ENCODE measurements around the gene KRT4.

The KRT4 gene

DNA sequence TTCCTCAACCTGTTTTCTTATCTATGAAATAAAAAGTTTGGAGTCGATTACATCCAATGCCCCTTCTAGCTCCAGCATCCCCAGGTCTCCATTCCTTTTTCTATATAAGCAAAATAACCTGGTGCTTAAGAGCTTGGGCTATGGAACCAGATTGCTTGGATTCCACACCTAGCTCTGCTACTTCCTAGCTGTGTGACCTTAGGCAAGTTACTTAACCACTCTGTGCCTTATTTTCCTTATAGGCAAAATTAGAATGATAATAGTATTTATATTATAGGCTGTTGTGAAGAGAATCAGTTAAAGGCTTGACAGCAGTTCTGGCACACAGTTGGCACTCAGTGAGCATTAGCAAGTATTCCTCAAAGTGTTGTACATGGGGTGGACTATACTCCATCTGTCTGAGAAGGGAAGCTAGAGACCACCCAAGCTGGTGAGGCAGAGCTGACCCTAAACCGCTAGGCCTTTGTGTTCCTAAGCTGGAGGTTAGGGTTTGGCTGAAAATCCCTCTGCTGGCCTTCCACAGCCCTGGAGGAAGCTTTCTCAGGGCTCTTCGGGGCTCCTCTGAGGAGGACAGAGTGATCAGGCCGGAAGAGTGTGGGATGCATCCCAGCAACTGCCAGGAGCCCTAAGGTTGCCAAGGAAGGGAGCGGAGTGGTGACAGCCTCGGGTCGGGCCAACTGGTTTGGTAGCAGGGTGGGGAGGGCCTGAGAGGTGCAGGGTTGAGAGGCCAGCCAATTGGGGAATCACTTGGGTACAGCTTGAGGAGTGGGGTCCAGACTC is 6.0 kb upstream of the KRT4 start:
- no peak for ATAC-seq
- Mint-ChIP-seq H3K9me3 (no peaks in the 10 kb centered on the region), H3K4me3 (no peak overlapping the region), H3K27me3 (peaks cover 59% of the 10 kb centered on the region), H3K36me3 (no peaks in the 10 kb centered on the region), H3K27ac (no peak overlapping the region), H3K4me1 (no peaks in the 10 kb centered on the region)

DNA sequence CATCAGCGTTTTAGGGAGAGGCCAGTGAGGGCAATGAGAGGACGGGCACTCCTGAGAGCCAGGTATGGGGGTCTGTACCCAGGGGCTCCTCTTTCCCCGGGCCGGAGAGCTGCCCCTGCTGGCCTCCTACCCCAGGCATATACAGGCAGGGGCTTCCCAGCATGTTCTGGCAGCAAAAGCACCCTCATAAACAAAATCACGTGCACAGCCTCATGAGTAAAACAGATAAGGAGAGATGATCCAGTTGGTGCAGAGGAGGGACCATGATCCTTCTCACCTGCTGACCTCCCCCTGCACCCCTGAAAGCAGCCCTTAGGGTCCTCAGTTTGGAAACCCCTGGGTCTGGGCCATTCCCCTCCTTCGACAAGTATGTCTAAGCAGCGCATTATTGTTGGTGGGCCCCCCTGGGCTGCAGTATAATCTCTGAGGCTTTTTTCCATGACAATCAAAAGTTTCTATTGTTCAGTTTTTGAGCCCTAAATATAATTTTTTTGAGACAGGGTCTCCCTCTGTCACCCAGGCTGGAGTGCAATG is 5.0 kb upstream of the KRT4 start:
- Mint-ChIP-seq H3K27ac (no peak overlapping the region), H3K4me3 (no peak overlapping the region), H3K4me1 (no peaks in the 10 kb centered on the region), H3K9me3 (no peaks in the 10 kb centered on the region), H3K36me3 (no peaks in the 10 kb centered on the region), H3K27me3 (peaks cover 66% of the 10 kb centered on the region)
- no peak for ATAC-seq

GRCh38 chr12:52818388-52818787 is 4.5 kb upstream of the KRT4 start:
- no peak overlapping the region for H3K27ac Mint-ChIP-seq
- ATAC-seq = no peak
- no peaks in the 10 kb centered on the region for H3K4me1 Mint-ChIP-seq
- H3K36me3 Mint-ChIP-seq = no peaks in the 10 kb centered on the region
- H3K4me3 Mint-ChIP-seq = no peak overlapping the region
- no peaks in the 10 kb centered on the region for H3K9me3 Mint-ChIP-seq
- H3K27me3 Mint-ChIP-seq = peaks cover 61% of the 10 kb centered on the region

DNA sequence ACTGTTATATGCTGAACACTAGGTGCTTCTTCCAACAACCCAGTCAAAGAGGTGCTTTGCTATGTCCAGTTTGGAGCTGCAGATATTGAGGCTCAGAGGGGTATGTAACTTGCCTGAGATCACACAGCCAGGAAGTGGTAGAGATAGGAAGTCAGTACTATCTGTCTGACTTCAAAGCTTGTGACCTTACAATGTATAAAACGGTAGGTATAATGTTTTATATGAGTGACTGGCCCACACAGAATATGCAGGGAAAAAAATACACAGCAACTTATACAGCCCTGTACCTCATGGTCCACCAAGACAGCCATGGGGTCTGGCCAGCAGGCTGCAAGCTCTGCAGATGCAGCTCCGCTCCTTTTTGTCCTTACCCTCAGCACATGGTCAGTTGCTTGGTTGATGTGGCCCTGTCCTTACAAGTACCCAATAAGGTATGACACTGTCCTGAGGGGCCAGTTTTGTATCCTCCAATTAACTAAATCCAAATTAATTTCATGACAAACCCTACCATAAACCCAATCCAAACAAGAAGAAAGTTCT is 3.9 kb upstream of the KRT4 start:
- H3K27me3 Mint-ChIP-seq = peaks cover 55% of the 10 kb centered on the region

GRCh38 chr12:52817003-52817698 is 3.2 kb upstream of the KRT4 start:
- no peak for ATAC-seq
- no peaks in the 10 kb centered on the region for H3K4me1 Mint-ChIP-seq
- H3K36me3 Mint-ChIP-seq = no peaks in the 10 kb centered on the region
- H3K4me3 Mint-ChIP-seq = no peak overlapping the region
- no peak overlapping the region for H3K27ac Mint-ChIP-seq
- peaks cover 52% of the 10 kb centered on the region for H3K27me3 Mint-ChIP-seq
- H3K9me3 Mint-ChIP-seq = no peaks in the 10 kb centered on the region

More for the DNA sequence above, 3.9 kb upstream of the KRT4 start:
- H3K36me3 Mint-ChIP-seq = no peaks in the 10 kb centered on the region
- H3K9me3 Mint-ChIP-seq = no peaks in the 10 kb centered on the region
- ATAC-seq = no peak
- no peak overlapping the region for H3K27ac Mint-ChIP-seq
- H3K4me3 Mint-ChIP-seq = no peak overlapping the region
- no peaks in the 10 kb centered on the region for H3K4me1 Mint-ChIP-seq

GRCh38 chr12:52815676-52816588 is 2.0 kb upstream of the KRT4 start:
- no peak for ATAC-seq
- Mint-ChIP-seq H3K4me3 (no peak overlapping the region), H3K27me3 (peaks cover 49% of the 10 kb centered on the region), H3K36me3 (no peaks in the 10 kb centered on the region), H3K4me1 (no peaks in the 10 kb centered on the region), H3K9me3 (no peaks in the 10 kb centered on the region), H3K27ac (no peak overlapping the region)

DNA sequence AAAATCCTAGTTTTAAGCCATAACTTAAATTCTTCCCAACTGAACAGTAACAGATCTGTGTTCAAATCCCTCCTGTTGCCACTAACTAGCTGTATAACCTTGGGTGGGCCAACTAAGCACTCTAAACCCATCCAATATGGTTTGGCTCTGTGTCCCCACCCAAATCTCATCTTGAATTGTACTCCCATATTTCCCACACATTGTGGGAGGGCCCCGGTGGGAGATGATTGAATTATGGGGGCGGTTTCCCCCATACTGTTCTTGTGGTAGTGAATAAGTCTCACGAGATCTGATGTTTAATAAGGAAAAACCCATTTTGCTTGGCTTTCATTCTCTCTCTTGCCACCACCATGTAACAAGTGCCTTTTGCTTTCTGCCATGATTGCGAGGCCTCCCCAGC is 1.2 kb upstream of the KRT4 start:
- Mint-ChIP-seq H3K27me3 (peaks cover 42% of the 10 kb centered on the region), H3K27ac (no peak overlapping the region), H3K36me3 (no peaks in the 10 kb centered on the region), H3K4me3 (no peak overlapping the region), H3K9me3 (no peaks in the 10 kb centered on the region), H3K4me1 (no peaks in the 10 kb centered on the region)
- ATAC-seq = no peak

DNA sequence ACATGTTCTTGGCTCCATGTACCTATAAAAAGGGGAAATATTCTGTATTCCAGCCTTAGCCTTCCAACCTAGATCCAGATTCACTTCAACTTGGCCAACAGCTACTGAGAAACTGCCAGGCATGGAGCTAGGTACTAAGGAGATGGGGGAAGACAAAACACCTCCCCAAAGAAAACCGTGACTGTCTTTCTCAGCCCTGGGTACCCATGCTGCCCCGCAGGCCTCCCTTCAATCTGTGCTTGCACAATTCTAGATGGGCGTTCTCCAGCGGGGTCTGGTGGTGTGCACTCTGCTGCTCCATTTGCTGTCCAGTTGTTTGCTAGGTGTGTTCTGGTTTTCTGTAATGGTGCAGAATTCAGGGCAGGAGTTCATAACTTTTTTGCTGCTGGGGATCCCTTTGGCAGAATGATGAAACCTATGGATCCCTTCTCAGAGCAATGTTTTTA is 817 bp upstream of the KRT4 start:
- H3K4me3 Mint-ChIP-seq = no peak overlapping the region
- no peak overlapping the region for H3K27ac Mint-ChIP-seq
- H3K27me3 Mint-ChIP-seq = peaks cover 37% of the 10 kb centered on the region
- H3K9me3 Mint-ChIP-seq = no peaks in the 10 kb centered on the region
- no peaks in the 10 kb centered on the region for H3K4me1 Mint-ChIP-seq
- no peak for ATAC-seq
- H3K36me3 Mint-ChIP-seq = no peaks in the 10 kb centered on the region

- Mint-ChIP-seq H3K4me1 (no peaks in the 10 kb centered on the region), H3K27ac (no peak overlapping the region), H3K4me3 (no peak overlapping the region), H3K9me3 (no peaks in the 10 kb centered on the region), H3K36me3 (no peaks in the 10 kb centered on the region), H3K27me3 (peaks cover 35% of the 10 kb centered on the region)
- no peak for ATAC-seq
These were observed 605 bp downstream of the KRT4 start for GRCh38 chr12:52813203-52813819.

- Mint-ChIP-seq H3K36me3 (no peaks in the 10 kb centered on the region), H3K27ac (no peak overlapping the region), H3K4me1 (no peaks in the 10 kb centered on the region), H3K27me3 (peaks cover 35% of the 10 kb centered on the region), H3K9me3 (no peaks in the 10 kb centered on the region), H3K4me3 (no peak overlapping the region)
- peak; percentile 25 for ATAC-seq
These were observed 1.2 kb downstream of the KRT4 start for GRCh38 chr12:52812749-52813148.

- no peaks in the 10 kb centered on the region for H3K36me3 Mint-ChIP-seq
- ATAC-seq = no peak
- no peaks in the 10 kb centered on the region for H3K4me1 Mint-ChIP-seq
- H3K27me3 Mint-ChIP-seq = peaks cover 35% of the 10 kb centered on the region
- H3K4me3 Mint-ChIP-seq = no peak overlapping the region
- H3K9me3 Mint-ChIP-seq = no peaks in the 10 kb centered on the region
- H3K27ac Mint-ChIP-seq = no peak overlapping the region
These were observed 1.9 kb downstream of the KRT4 start for GRCh38 chr12:52812073-52812400.

- Mint-ChIP-seq H3K27me3 (peaks cover 35% of the 10 kb centered on the region), H3K27ac (no peak overlapping the region), H3K4me3 (no peak overlapping the region), H3K9me3 (no peaks in the 10 kb centered on the region), H3K36me3 (no peaks in the 10 kb centered on the region), H3K4me1 (no peaks in the 10 kb centered on the region)
- no peak for ATAC-seq
These were observed 2.5 kb downstream of the KRT4 start for GRCh38 chr12:52811191-52812072.

GRCh38 chr12:52810554-52810953 is 3.4 kb downstream of the KRT4 start:
- Mint-ChIP-seq H3K27me3 (peaks cover 35% of the 10 kb centered on the region), H3K27ac (no peak overlapping the region), H3K9me3 (no peaks in the 10 kb centered on the region), H3K4me3 (no peak overlapping the region), H3K36me3 (no peaks in the 10 kb centered on the region), H3K4me1 (no peaks in the 10 kb centered on the region)
- no peak for ATAC-seq

DNA sequence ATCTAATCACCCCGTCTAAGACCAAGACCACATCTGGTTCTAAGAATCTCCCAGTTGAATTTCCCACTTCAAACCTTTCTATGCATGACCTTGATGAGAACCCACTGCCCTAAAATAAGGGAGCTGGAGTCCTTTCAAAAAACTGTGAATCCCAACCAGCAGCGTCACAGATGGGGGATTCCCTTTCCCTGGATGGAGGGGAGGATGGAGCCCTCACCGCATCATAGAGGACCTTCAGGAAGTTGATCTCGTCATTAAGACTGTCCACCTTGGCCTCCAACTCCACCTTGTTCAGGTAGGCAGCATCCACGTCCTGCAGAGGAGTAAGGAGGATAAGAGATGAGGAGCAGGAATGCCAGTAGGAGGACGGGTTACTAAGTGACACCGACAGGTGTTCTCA is 4.8 kb downstream of the KRT4 start:
- no peak for ATAC-seq
- no peak overlapping the region for H3K27ac Mint-ChIP-seq
- peaks cover 29% of the 10 kb centered on the region for H3K27me3 Mint-ChIP-seq
- no peaks in the 10 kb centered on the region for H3K36me3 Mint-ChIP-seq
- H3K4me1 Mint-ChIP-seq = no peaks in the 10 kb centered on the region
- H3K4me3 Mint-ChIP-seq = no peak overlapping the region
- H3K9me3 Mint-ChIP-seq = no peaks in the 10 kb centered on the region

All from stimulated activated memory B cell treated with anti-CD40 and anti-IgM and Interleukin-4, amounts not matched to agents 10 μg/mL and 1 μg/mL and 100 μg/mL, for 72 hours (primary cell).